ENCODE measurements around the gene PLCB2.
A peak's percentile ranks its signal among the peaks of the same experiment; 100 is the strongest.

PLCB2 gene

DNA sequence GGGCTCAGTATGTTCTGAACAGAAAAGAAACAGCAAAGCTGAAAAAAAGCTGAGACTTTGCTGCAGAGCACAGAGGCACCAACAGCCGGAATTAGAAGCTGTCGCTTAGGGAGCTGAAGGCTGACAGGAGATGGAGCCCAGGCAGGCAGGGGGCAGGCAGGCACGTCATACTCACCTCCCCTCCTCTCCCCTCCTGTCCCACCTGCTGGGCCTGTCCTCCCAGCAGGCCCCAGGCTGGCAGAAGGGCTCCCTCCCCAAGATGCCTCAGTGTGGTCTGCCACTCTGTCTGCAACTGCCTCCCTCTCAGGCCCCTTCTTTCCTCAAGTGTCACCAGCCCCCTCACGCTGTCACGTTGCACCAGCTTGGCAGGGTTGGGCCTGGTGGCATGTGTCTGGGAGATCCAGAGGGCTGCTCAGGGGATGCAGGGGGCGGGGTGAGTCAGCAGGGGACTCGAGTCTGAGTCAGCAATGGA, 21.6 kb downstream of the PLCB2 start:
- no peak for DNase-seq (ENCODE audit: low read depth)

DNA sequence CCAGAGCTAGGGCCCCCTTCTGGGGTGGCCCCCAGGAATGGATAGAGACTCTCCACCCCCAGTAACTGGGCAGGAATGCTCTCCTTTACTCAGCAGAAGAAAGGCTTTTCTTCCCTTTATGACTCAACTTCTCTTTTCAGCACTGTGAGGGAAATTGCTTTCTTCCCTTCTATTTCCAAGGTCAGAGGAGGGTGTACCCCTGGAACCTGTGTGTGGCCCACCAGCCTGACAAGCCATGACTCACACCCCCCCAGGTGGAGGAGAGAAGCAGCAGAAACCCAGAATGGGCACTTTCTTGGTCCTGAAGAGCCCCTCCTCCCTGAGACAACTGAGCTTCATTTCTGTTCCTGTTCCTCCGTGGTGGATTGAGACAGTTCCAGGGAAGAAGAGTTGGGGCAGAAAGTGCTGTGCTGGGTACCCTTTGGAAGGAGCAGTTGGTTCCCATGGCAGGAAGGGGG, 22.2 kb downstream of the PLCB2 start:
- DNase-seq (ENCODE audit: low read depth): no peak

DNA sequence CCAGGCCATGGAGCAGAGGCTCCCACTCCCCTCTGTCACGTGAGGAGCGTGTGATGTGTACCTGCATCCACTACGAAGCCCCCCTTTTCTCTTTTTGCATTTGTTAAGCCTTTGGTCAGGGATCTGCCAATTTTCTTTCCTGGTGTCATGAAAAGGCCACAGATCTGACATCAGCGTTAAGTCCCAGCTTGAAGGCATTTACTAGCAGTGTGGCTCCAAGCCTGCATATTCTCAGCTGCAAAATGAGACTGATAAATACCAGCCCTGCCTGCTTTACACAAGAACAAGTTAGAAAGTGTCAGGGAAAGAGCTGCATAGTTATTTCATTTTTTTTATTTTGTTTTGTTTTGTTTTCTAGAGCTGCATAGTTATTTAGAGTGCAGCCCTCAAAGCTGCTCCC, 22.6 kb downstream of the PLCB2 start:
- no peak for DNase-seq (ENCODE audit: low read depth)

GRCh38 chr15:40283615-40284300, 24.0 kb downstream of the PLCB2 start:
- DNase-seq (ENCODE audit: low read depth): no peak

GRCh38 chr15:40282869-40283614, 24.7 kb downstream of the PLCB2 start, which contains the start of gene ANKRD63:
ANKRD63 (minus strand) TSS chr15:40283064; CDS start chr15:40282586, 478 bp downstream.
- DNase-seq (ENCODE audit: low read depth): no peak

- DNase-seq (ENCODE audit: low read depth): peak; percentile 19
Measured at GRCh38 chr15:40282147-40282868, 25.4 kb downstream of the PLCB2 start.

GRCh38 chr15:40281801-40282146, 26.0 kb downstream of the PLCB2 start:
- no peak for DNase-seq (ENCODE audit: low read depth)

GRCh38 chr15:40281057-40281800, 26.5 kb downstream of the PLCB2 start:
- no peak for DNase-seq (ENCODE audit: low read depth)

DNA sequence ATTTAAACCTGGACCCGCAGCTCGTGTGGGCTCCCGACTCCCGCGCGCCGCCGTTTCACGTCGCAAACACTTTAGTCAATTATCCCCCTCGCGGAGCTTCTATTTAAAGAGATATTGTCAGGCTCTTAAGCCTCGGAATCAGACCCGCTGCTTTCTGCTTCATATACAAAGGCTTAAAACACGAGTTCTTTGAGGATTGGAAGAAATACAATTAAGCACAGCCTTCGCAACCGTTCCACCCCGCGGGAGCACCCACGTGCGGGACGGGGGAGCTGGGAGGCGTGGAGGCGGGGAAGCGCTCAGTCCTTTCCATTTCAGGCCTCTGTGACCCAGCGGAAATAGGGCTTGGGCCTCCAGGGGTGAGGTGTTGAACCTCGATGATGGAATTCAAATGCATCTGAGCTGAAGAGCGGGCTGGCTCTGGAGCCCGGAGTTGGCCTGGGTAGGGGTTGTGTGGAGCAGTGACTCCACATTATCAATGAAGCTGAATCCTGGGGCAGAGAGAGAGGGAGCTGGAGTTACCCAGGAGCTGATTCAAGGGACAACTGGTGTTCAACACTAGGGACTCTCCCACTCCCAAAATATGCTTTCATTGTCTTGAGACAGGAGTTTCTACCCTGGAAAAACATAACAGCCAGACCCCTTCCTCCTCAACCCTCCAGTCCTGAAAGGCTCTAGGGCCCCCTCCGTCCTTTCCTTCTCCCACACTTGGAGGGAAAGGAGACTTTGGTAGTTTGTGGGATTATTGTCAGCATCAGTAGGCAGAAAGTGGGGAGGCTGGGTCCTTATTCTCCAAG, 27.3 kb downstream of the PLCB2 start:
- DNase-seq (ENCODE audit: low read depth): no peak

- peak; percentile 56 for DNase-seq (ENCODE audit: low read depth)
Measured at GRCh38 chr15:40279437-40280141, 28.1 kb downstream of the PLCB2 start.

DNA sequence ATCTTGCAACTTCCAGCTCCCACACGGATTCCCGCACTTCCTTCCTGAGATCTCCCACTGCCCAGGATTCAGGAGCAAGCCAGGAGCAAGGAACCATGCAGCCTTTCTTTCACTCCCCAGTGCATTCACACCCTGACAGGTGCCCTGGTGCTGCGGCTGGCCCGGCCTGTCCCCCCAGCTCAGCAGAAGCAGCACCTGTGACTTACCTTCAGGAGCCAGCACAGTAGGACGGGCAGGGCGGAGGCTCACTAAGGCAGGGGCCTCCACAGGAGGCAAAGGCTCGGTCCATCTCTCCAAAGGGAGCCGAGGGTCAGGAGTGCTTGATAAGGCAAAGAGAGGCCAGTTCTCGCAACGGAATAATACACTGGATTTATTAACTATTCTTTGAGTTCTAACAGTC, 29.7 kb downstream of the PLCB2 start:
- no peak for DNase-seq (ENCODE audit: low read depth)

GRCh38 chr15:40277471-40277870, 30.3 kb downstream of the PLCB2 start:
- DNase-seq (ENCODE audit: low read depth): no peak

GRCh38 chr15:40276927-40277326, 30.8 kb downstream of the PLCB2 start:
- DNase-seq (ENCODE audit: low read depth): no peak

DNA sequence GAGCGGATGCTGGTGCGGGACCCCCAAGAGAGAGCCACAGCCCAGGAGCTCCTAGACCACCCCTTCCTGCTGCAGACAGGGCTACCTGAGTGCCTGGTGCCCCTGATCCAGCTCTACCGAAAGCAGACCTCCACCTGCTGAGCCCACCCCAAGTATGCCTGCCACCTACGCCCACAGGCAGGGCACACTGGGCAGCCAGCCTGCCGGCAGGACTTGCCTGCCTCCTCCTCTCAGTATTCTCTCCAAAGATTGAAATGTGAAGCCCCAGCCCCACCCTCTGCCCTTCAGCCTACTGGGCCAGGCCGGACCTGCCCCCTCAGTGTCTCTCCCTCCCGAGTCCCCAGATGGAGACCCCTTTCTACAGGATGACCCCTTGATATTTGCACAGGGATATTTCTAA, 31.8 kb downstream of the PLCB2 start:
- DNase-seq (ENCODE audit: low read depth): no peak

GRCh38 chr15:40275523-40275922, 32.2 kb downstream of the PLCB2 start:
- DNase-seq (ENCODE audit: low read depth): no peak

DNA sequence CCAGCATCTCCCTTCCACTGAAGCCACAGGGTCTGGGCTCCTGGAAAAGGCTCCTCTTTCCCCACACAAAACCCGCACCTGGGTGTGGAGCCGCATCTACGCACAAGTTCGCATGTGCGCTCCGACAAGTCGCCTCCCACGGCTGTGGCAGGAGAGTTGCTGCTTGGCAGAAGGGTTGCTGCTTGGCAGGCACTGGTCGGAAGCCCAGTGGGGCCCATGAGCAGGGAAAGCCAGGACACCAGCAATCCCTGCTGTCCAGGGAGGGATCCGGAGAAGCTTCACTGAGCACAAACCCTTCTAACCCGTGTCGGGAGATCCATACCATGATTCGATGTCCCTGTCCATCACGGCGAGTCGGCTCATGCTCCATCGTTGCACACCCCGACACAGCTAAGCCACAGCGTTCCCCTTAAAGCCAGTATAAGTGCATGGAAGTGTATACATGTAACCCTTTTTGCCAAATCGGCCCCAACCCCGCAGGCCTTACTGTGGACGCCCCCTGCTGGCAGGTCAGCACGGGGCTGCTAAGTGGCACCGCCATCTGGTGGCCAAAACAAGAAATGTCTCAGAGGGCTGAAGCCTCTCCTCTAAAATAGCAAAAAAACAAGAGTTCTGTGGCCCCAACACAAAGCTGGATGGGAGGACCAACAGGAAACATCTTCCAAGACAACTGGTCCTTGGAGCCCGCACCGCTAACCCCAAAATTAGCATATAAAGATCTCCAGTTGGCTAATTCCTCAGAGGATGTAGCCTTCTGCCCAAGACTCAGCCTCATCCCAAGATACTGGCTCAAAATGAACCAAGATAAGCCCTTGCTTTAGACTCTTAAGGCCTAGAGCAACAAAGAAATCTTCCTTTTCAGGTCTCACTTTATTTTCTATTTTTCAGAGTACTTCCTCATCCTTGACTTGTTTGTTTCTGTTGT, 33.1 kb downstream of the PLCB2 start:
- DNase-seq (ENCODE audit: low read depth): peak; percentile 71

GRCh38 chr15:40273428-40273827, 34.3 kb downstream of the PLCB2 start:
- no peak for DNase-seq (ENCODE audit: low read depth)

- DNase-seq (ENCODE audit: low read depth): no peak
Measured at GRCh38 chr15:40272485-40273056, 35.2 kb downstream of the PLCB2 start.
